DMS53 treated with DMSO at 0.1 percent for 48 hours (cell line): Measurements from ENCODE around the gene TUBGCP3.

ENCODE experiments used
- DNase-seq: peaks from one replicate; lab custom pipeline; 2025; ENCODE audit not compliant: unreplicated experiment; lab: John Stamatoyannopoulos, UW

TUBGCP3 gene

DNA sequence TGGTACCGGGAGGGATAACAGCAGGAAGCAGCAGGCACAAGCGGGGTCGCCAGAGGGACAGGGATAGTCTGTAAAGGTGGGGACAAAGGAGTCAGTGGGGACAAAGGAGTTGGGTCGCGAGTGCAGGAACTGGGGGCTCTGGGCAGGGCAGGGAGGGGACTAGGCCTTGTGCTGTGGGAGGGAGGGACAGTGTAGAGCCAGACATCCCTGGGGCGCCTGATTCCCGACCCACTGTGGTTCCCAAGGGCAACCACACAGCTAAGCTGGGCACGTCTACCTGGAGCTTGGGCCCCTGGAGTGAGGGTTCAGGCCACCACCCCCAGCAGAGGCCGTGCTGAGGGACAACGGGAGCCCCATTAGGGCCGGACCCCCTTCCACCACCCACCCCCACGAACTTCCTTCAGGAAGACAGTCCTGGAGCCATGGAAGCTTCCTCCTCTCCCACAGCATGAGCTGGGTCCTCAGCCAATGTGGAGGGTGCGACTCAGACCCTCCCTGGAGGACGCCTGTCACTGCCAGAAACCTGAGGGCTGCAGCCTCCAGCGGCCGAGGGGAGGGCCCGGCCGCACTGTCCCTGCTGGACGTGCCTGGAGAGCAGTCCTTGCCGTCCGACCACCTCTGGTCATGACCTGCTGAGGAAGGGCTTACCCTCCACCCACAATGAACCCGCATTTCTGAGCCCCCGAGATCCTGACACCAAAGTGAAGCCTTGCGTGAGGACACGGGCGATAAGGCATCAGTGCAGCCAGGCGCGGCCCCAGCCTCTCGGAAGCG, 133.9 kb downstream of the TUBGCP3 start:
- DNase-seq, result no peak

- DNase-seq, result no peak
These were observed 134.6 kb downstream of the TUBGCP3 start for GRCh38 chr13:112453207-112453829.

DNA sequence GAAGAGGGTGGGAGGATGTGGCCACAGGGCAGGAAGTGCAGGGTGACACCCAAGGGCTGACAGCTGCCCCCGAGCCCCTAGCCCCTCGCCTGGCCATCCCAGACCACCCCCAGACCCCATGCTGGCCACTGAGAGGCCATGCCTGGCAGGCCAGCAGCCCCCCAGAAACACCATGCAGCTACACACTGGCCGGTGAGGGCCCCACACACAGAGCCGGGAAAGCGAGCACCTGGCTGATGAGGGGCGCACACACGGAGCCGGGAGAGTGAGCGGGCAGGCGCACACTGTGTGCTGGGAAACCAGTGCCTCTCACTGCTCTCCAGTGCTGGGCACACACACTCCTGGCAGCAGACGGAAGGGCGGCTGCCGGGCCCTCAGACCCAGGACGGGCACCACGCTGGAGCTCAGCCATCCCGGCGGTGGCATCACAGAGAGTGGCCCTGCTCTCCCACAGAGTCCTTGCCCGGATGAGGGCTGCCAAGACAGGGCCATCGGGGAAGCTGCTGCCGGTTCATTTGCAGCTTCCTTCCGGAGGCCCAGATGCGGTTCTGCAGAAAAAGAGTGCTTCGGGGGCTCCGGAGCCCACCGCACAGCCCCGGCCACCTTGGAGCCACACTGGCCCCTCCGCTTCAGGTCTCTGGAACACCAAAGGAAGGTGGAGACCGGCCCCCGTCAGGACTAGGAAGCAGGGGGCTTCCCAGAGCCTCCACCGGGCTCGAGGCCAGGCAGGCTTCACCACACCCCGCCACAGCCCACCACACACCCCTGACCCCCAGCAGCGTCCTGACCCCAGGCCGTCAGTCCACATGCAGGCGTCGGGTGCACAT, 135.4 kb downstream of the TUBGCP3 start:
- DNase-seq, result no peak

- DNase-seq, result no peak
These were observed 136.2 kb downstream of the TUBGCP3 start for GRCh38 chr13:112451512-112452379.

DNA sequence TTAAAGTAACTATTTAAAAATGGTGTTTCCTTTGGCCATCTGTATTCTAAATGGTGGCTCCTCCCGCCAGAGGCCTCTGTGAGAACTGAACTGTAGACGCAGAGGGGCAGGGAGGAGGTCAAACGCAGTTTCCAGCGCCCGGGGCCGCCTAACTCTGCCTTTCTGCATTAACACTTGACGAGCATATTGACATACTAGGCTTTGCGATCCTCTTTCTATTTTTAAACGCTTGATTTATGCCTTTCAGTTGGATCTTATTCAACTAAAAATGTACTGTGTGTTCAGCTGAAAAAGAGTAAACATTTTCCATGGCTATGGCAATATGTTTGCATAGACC, 137.1 kb downstream of the TUBGCP3 start:
- DNase-seq, result no peak

DNA sequence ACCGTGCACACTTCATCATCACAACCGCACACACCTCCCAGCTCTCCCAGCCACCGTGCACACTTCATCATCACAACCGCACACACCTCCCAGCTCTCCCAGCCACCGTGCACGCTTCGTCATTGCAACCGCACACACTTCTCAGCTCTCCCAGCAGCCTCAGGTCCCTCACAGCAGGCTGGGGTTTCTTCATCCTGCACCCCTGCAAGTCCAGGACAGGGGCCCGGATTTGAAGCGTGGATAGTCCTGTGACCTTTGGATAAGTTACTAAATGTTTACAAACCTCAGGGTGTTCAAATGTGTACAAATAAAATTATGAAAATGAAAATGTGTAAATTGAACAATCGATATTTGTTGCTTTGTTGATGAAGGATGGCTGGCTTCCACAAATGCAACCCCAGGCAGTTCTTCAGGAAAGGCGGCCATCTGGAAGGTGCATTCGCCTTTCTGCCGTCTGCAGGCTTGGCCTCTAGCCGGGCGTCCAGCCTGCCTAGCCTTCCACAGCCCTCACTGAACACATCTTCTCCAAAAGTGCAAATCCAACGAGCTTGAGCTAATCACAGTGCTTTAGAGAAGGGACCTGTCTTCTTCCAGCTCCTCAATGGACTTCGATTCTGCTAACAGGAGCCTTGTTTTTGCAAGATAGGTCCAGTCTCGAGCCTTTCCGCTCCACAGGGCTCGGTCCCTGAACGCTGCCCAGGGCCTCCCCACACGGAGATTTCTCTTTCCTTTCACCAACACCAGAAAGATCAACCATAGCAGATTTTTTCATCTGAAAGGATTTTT, 137.6 kb downstream of the TUBGCP3 start:
- no peak for DNase-seq

GRCh38 chr13:112449545-112449930, 138.4 kb downstream of the TUBGCP3 start:
- no peak for DNase-seq

DNA sequence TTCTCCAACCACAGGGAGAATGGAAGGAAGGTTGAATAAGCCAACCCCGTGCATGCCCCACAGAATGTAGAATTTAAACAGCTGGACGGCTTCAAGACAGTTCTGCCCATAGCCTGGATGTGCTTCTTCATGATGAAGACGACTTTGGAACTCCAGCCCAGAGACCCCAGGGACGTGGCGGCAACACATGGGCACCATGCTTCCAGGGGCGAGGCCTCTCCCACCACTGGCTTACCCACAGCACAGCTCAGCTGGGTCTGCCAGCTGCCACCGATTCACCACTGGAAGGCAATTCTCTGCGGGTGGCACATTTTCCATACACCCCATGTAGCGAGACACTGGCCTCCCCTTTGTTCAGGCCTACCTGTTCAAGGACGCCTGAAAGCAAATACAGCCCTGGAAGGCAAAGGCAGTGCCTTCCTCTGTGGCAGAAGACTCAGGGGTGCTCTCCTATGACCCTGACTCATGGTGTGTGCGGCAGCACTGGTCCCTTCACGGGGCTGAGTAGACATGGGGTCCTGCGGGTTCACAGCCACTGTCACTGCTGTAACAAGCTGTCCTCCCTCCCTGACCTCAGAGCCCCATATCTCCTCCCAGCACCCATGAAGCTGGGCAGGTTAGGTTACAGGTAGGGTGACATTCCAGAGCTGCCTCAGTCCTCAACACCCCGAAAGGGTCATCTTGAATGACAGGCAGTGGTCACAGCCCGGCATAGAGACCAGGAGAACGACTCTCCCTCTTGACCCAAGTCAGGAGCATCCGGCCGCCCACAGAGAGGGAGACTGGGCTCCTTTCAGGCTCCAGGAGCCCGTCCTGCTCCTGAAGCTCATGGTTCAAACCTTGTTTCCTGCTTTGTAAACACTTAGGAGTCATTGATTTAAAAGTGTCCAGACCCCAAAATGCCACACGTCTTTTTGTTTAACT, 139.1 kb downstream of the TUBGCP3 start:
- no peak for DNase-seq

- no peak for DNase-seq
These were observed 140.0 kb downstream of the TUBGCP3 start for GRCh38 chr13:112447761-112448603.

DNA sequence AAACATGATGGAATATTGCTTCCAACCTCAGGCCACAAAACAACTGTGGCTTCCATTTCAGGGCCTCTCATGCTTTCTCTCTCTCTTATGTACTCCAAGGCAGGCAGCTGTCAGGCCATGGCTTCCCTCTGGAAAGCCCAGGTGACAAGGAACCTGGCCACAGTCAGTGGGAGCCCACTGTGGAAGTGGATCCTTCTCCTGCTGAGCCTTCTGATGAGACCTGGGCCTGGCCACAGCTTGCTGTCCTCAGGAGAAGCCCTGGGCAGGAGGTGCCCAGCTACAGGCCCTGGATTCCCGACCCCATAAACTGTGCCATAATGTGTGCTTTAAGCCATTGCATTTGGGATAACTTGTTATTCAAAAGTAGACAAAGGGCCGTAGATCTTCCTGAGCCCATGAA, 140.6 kb downstream of the TUBGCP3 start:
- no peak for DNase-seq

DNA sequence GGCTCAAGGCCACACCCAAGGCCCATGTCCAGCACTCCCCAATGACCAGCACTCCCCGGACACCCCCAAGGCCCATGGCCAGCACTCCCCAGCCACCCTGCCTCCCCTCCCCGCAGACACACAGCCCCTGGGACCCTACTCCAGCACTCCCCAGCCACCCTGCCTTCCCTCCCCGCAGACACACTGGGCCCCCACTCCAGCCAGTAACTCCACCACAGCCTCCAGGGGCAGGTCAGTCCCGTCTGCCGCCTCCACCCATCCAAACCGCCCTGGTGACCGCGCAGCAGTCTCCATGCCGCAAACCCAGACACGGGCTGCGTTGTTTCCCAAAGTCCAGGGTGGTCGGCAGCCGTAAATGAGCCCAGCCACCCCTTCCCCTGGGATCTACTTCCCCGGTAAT, 141.1 kb downstream of the TUBGCP3 start:
- no peak for DNase-seq

DNA sequence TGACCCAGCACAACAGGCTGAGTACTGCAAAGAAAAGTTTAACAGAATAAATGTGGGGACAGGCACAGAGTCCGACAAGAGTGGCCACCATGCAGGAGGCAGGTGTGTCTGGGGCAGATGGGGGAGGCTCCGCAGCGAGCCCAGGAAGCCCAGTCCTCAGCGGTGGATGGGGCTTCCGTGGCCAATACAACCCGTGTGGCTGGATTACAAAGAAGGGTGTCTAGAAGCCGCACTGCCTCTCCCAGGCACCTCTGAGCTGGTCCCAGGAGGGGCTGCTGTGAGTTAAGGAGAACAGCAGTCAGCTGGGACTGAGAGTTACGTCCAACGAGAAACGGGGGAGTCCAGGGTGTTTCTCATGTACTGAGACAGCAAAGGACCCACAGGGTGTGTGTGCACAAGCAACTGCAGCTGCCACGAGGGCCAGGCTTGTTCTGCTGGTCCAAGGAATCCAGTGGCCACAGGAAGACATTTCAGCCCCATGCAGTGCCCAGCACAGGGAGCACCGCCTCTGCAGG, 141.5 kb downstream of the TUBGCP3 start:
- DNase-seq, result no peak

GRCh38 chr13:112445411-112446271, 142.3 kb downstream of the TUBGCP3 start:
- DNase-seq, result no peak

DNA sequence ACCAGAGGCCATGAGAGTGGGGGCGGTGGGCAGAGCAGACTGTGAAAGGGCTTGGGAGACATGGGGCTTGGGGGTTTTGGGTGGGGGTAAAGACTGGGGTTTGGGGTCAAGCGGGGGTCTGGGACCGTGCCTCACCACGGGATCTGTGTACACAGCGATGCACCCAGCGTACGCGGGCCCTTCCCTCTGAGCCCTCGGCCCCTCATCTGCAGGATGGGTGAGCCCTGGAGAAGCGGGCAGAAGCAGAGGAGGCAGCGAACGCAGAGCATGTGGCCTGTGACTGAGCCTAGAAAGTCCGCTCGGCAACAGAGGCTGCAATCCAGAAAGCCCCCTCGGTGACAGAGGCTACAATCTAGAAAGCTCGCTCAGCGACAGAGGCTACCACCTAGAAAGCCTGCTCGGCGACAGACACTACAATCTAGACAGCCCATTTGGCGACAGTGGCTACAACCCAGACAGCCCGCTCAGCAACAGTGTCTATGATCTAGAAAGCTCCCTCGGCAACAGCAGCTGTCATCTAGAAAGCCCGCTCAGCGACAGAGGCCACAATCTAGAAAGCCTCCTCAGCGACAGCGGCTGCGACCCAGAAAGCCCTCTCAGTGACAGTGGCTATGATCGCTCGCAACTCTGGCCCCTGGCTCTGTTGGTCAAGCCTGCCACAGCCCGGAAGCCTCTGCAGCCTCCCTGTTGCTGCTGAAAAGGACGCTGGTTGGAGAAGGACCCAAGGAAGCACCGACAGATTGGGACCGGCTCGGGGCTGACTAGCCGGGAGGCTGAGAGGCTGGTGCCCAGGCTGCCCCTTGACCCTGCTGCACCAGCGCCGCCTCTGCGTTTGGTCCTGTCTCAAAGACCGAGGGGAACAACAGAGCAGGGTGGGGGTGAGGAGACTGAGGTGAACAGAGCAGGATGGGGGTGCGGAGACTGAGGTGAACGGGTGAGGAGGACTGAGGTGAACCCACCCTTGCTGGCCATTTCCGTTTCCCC, 143.2 kb downstream of the TUBGCP3 start:
- no peak for DNase-seq

DNA sequence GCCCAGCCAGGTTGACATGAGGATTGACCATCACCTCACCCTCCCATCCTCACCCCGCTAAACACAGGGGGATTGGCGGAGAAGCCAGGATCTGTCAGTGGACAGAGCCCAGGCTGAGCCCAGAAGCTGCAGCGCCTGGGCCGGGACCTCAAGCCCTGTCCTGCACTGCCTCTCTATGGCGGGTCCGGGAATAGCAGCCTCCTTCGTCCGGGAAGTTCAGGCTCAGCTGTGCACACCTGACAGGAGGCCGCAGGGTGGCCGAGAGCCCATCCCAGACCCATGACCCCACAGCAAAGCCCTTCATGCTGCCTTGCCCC, 144.0 kb downstream of the TUBGCP3 start:
- no peak for DNase-seq
